Measurements from ENCODE around the gene NAA80.
A peak's percentile ranks its signal among the peaks of the same experiment; 100 is the strongest.

GRCh38 chr3:50298836-50299637 lies at the start of gene NAA80, which contains the start of gene HYAL3:
- TF ChIP-seq TSHZ2 (CRISPR knock-in tag; IDR thresholded peaks at IDR 0.05) (no peak), ZNF8 (CRISPR knock-in tag; IDR thresholded peaks at IDR 0.05) (peak; percentile 93), PATZ1 (CRISPR knock-in tag; IDR thresholded peaks at IDR 0.05; ENCODE audit: borderline replicate concordance) (no peak), ESRRG (CRISPR knock-in tag; IDR thresholded peaks at IDR 0.05) (no peak), ARNTL (CRISPR knock-in tag; IDR thresholded peaks at IDR 0.05; ENCODE audit: borderline replicate concordance, low read depth) (no peak), RARB (CRISPR knock-in tag; IDR thresholded peaks at IDR 0.05) (no peak), ZFP3 (CRISPR knock-in tag; IDR thresholded peaks at IDR 0.05) (0 out of 2 replicates have a peak, but pooled peaks have one; percentile 26), CSRNP3 (CRISPR knock-in tag; IDR thresholded peaks at IDR 0.05) (no peak), ISL1 (CRISPR knock-in tag; IDR thresholded peaks at IDR 0.05) (no peak), POU6F1 (CRISPR knock-in tag; IDR thresholded peaks at IDR 0.05; ENCODE audit: borderline replicate concordance, low read depth) (no peak), OSR1 (CRISPR knock-in tag; IDR thresholded peaks at IDR 0.05) (no peak), ZNF565 (CRISPR knock-in tag; conservative IDR thresholded peaks at IDR 0.05; ENCODE audit: low read depth) (no peak), CREB5 (CRISPR knock-in tag; IDR thresholded peaks at IDR 0.05; ENCODE audit: low read depth) (no peak), ZNF70 (CRISPR knock-in tag; IDR thresholded peaks at IDR 0.05) (no peak)

Measured in SK-N-SH treated with all-trans-retinoic acid at 6 μM for 48 hours (cell line).